ENCODE measurements around the gene ANO9. TPM values are rescaled to one million over a fixed set of nuclear protein-coding genes. Genes with fewer than 3 reads are reported as not detected.

The ANO9 gene
- total RNA-seq, 2 donors from 2014 or later = 8.4 to 9.1 TPM

GRCh38 chr11:380491-380890, 61.3 kb downstream of the ANO9 start:
- WGBS = 96% methylated on average over 23 of the region's 23 CpGs
- Histone ChIP-seq H3K36me3 (no peaks in the 10 kb centered on the region), H3K9me3 (no peaks in the 10 kb centered on the region), H3K27ac (no peak overlapping the region), H3K4me3 (no peak overlapping the region), H3K4me1 (replicated peaks) (no peaks in the 10 kb centered on the region), H3K27me3 (replicated peaks; ENCODE audit: insufficient read depth) (no peaks in the 10 kb centered on the region)
- TF ChIP-seq POLR2AphosphoS5 (IDR thresholded peaks at IDR 0.05) = no peak
- no peak for TF ChIP-seq POLR2A (IDR thresholded peaks at IDR 0.05)
- no peak for TF ChIP-seq CTCF (IDR thresholded peaks at IDR 0.05)
- DNase-seq (ENCODE audit: low spot score) = no peak
- intact Hi-C loops (cut with DNase I) = no loop called here

GRCh38 chr11:380095-380480, 61.7 kb downstream of the ANO9 start:
- Histone ChIP-seq H3K9me3 (no peaks in the 10 kb centered on the region), H3K4me1 (replicated peaks) (no peaks in the 10 kb centered on the region), H3K27ac (no peak overlapping the region), H3K36me3 (no peaks in the 10 kb centered on the region), H3K4me3 (no peak overlapping the region), H3K27me3 (replicated peaks; ENCODE audit: insufficient read depth) (no peaks in the 10 kb centered on the region)
- TF ChIP-seq POLR2AphosphoS5 (IDR thresholded peaks at IDR 0.05) (no peak), POLR2A (IDR thresholded peaks at IDR 0.05) (no peak), CTCF (IDR thresholded peaks at IDR 0.05) (no peak)
- intact Hi-C loops (cut with DNase I) = no loop called here
- WGBS = 93% methylated on average over 35 of the region's 35 CpGs
- no peak for DNase-seq (ENCODE audit: low spot score)

- 90% methylated on average over 86 of the region's 87 CpGs for WGBS
- Histone ChIP-seq H3K4me3 (no peak overlapping the region), H3K4me1 (replicated peaks) (no peaks in the 10 kb centered on the region), H3K27me3 (replicated peaks; ENCODE audit: insufficient read depth) (no peaks in the 10 kb centered on the region), H3K9me3 (no peaks in the 10 kb centered on the region), H3K27ac (no peak overlapping the region), H3K36me3 (no peaks in the 10 kb centered on the region)
- no peak for DNase-seq (ENCODE audit: low spot score)
- intact Hi-C loops (cut with DNase I) = no loop called here
- no peak for TF ChIP-seq POLR2AphosphoS5 (IDR thresholded peaks at IDR 0.05)
- TF ChIP-seq POLR2A (IDR thresholded peaks at IDR 0.05) = no peak
- no peak for TF ChIP-seq CTCF (IDR thresholded peaks at IDR 0.05)
Observed at GRCh38 chr11:379205-380094, 62.4 kb downstream of the ANO9 start.

GRCh38 chr11:377883-378500, 63.8 kb downstream of the ANO9 start:
- TF ChIP-seq POLR2A (IDR thresholded peaks at IDR 0.05) (no peak), POLR2AphosphoS5 (IDR thresholded peaks at IDR 0.05) (no peak), CTCF (IDR thresholded peaks at IDR 0.05) (no peak)

More at GRCh38 chr11:377883-378500, 63.8 kb downstream of the ANO9 start:
- Histone ChIP-seq H3K9me3 (no peaks in the 10 kb centered on the region), H3K36me3 (no peaks in the 10 kb centered on the region), H3K27me3 (replicated peaks; ENCODE audit: insufficient read depth) (no peaks in the 10 kb centered on the region), H3K4me3 (no peak overlapping the region), H3K27ac (no peak overlapping the region), H3K4me1 (replicated peaks) (no peaks in the 10 kb centered on the region)
- WGBS = 83% methylated on average over 11 of the region's 11 CpGs
- intact Hi-C loops (cut with DNase I) = no loop called here
- no peak for DNase-seq (ENCODE audit: low spot score)
